Lung (tissue), 12 donors: ENCODE data around the gene PDE6A. TPM values are rescaled to one million over a fixed set of nuclear protein-coding genes. Genes with fewer than 3 reads are reported as not detected.

Experiments
- ATAC-seq: fragments of 200-7000 bp; cut with Tn5 transposase; one replicate; pipeline ENCODE4 v1.9.1; 2020; ENCODE audit warnings: moderate number of reproducible peaks; ENCODE audit not compliant: insufficient read depth, low FRiP score
- DNase-seq, 3 donors: peaks; one replicate each; pipeline ENCODE4 v3.0.0-alpha.2; 2013 to 2017
- H3K27ac ChIP-seq, 2 donors: one replicate each; pipeline ENCODE4 v1.5.1; 2013; ENCODE audit warnings: mild to moderate bottlenecking in 2 of 2, moderate library complexity in 2 of 2, control low read depth in 1 of 2, inconsistent platforms in 1 of 2, low read depth in 1 of 2, low read length in 1 of 2
- H3K27me3 ChIP-seq, 3 donors: one replicate each; pipeline ENCODE4 v1.5.1; 2013; ENCODE audit warnings: low read length in 2 of 3; ENCODE audit not compliant: control insufficient read depth in 3 of 3, insufficient read depth in 3 of 3
- H3K36me3 ChIP-seq, 4 donors: one replicate each; pipeline ENCODE4 v1.5.1; 2013; ENCODE audit warnings: low read length in 4 of 4, mild to moderate bottlenecking in 1 of 4, moderate library complexity in 1 of 4; ENCODE audit not compliant: control insufficient read depth in 4 of 4, insufficient read depth in 4 of 4
- H3K4me1 ChIP-seq, 5 donors: one replicate each; pipeline ENCODE4 v1.5.1; 2013; ENCODE audit warnings: low read length in 5 of 5, mild to moderate bottlenecking in 2 of 5, moderate library complexity in 1 of 5; ENCODE audit not compliant: control insufficient read depth in 5 of 5, insufficient read depth in 5 of 5
- H3K4me3 ChIP-seq: one replicate; pipeline ENCODE4 v1.5.1; 2013; ENCODE audit warnings: mild to moderate bottlenecking, control low read depth, moderate library complexity
- H3K9ac ChIP-seq, 2 donors: one replicate each; pipeline ENCODE4 v1.5.1; 2013; ENCODE audit warnings: low read length in 2 of 2, control low read depth in 1 of 2; ENCODE audit not compliant: insufficient read depth in 1 of 2
- H3K9me3 ChIP-seq, 4 donors: one replicate each; pipeline ENCODE4 v1.5.1; 2013; ENCODE audit warnings: low read length in 3 of 4, mild to moderate bottlenecking in 1 of 4, moderate library complexity in 1 of 4; ENCODE audit not compliant: control insufficient read depth in 4 of 4, insufficient read depth in 3 of 4
- WGBS, 2 donors: extraction: QIAGEN DNeasy Blood & Tissue Kit; methylation state at CpG; one replicate each; pipeline ENCODE4 v1.1.7; 2013; 5-methylcytosine and 5-hydroxymethylcytosine counted together
- polyA plus RNA-seq, 2 donors: library from polyadenylated mRNA; stranded (reverse); fragments of 200-250 nt; gene quantifications; one replicate each; pipeline ENCODE4 v1.2.1, GENCODE V29; 2013
- total RNA-seq, 2 donors: library from RNA; depleted of rRNA in 1 of 2; stranded (reverse); fragments of >200 nt in 1 of 2; gene quantifications; one replicate each; pipeline ENCODE4 v1.2.1, GENCODE V29; 2014 to 2021
- TF ChIP-seq, protein P1 (sequence below): IDR thresholded peaks from 2 replicates; pipeline ENCODE4 v1.5.1; 2012; ENCODE audit warnings: mild to moderate bottlenecking; ENCODE audit errors: control extremely low read depth, extremely low read depth
- donor health status: control.
- donor health status: control.
- donor health status: Bipolar disorder and iron deficiency.
- donor health status: healthy.
- donor health status: DM: yes; HTN: yes; CAD: no.

PDE6A gene
- total and polyA plus RNA-seq, 4 donors: 0.03 to 0.06 (median 0.06) TPM; not detected in 1

DNA sequence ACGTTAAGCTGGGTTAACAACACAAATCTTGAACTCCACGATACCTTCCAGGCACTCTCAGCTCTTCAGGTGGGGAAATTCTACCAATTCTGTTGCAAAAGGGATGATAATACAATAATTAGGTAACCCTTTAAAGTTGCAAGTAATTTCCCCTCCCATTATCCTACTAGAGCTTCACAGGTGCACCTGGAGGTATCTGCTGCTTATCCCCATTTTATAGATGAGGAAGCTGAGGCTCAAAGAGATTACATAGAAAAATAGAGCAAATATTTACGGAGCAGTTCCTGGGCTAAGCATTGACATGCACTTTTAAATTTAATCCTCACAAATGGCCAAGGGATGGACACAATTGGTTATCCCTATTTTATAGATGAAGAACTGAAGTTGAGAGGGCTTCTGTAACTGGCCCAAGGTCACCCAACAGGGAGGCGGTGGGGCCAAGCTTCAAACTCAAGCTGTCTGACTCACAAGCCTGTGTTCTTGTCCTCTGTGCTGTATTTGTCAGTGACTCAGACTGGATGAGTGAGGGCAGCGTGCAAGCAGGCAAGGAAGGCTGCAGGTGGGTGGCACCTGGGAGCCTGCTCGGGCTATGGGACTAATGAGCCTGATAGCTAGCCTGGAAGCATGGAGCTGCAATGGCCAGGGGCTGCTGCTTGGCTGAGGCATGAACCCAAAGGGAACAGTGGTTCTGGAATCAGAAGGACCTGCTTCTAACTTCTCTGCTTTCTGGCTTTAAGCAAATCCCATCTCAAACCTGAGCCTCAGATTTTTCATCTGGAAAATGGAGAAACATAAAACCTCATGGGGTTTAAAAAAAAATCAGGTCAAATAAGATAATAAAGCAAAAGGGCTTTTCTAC, 105.5 kb downstream of the PDE6A start:
- H3K27me3 ChIP-seq: no peaks in the 10 kb centered on the region
- DNase-seq: no peak
- TF ChIP-seq, protein P1, sequence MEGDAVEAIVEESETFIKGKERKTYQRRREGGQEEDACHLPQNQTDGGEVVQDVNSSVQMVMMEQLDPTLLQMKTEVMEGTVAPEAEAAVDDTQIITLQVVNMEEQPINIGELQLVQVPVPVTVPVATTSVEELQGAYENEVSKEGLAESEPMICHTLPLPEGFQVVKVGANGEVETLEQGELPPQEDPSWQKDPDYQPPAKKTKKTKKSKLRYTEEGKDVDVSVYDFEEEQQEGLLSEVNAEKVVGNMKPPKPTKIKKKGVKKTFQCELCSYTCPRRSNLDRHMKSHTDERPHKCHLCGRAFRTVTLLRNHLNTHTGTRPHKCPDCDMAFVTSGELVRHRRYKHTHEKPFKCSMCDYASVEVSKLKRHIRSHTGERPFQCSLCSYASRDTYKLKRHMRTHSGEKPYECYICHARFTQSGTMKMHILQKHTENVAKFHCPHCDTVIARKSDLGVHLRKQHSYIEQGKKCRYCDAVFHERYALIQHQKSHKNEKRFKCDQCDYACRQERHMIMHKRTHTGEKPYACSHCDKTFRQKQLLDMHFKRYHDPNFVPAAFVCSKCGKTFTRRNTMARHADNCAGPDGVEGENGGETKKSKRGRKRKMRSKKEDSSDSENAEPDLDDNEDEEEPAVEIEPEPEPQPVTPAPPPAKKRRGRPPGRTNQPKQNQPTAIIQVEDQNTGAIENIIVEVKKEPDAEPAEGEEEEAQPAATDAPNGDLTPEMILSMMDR: no peak
- H3K4me1 ChIP-seq: peaks cover 0 to 17% (median 6%) of the 10 kb centered on the region in 5 donors
- peak overlapping the region; percentile 73 to 75 for H3K27ac ChIP-seq
- no peak overlapping the region for H3K4me3 ChIP-seq
- WGBS, 2 donors: 91 to 94% methylated on average over 6 of the region's 6 CpGs
- peaks cover 0 to 1% (median 0%) of the 10 kb centered on the region in 4 donors for H3K36me3 ChIP-seq
- ATAC-seq: no peak
- no peaks in the 10 kb centered on the region for H3K9me3 ChIP-seq
- H3K9ac ChIP-seq: no peak overlapping the region

DNA sequence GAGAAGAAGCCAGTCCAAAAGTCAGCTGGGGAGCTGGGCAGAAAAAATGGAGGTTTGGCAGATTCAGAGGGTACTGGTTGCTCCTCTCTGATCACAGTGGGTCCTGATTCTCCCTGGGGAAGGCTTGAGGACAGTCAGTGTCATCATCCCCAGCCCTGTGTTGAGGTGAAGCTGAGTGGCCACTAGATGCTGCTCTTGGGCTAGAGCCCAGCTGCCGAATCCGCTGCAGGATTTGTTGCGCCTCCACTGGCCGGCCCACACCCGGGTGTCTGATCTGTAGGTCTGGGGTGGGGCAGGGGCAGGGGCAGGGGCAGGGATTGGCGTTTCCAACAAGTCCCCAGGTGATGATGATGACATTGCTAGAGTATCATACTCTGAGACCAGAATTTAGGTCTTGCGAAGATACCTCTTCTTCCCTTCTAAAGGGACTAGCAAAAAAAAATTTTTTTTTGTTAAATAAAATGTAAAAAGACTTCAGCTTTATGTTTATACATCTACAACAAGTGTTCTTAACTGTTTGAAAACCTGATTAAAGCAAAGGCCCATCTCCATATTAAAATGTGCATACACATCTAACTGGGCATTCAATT, 106.8 kb downstream of the PDE6A start:
- TF ChIP-seq, protein P1: peak; percentile 77
- ATAC-seq (no peak), DNase-seq (peak; percentile 68 to 76 (median 75))
- WGBS, 2 donors: 37 to 49% methylated on average over 7 of the region's 7 CpGs
- H3K9ac ChIP-seq: no peak overlapping the region
- peaks cover 0 to 17% (median 6%) of the 10 kb centered on the region in 5 donors for H3K4me1 ChIP-seq
- no peaks in the 10 kb centered on the region for H3K27me3 ChIP-seq
- H3K36me3 ChIP-seq: peaks cover 0 to 1% (median 0%) of the 10 kb centered on the region in 4 donors
- no peak overlapping the region for H3K4me3 ChIP-seq
- peak overlapping the region in 1 of 2 donors; percentile 73 for H3K27ac ChIP-seq
- no peaks in the 10 kb centered on the region for H3K9me3 ChIP-seq

DNA sequence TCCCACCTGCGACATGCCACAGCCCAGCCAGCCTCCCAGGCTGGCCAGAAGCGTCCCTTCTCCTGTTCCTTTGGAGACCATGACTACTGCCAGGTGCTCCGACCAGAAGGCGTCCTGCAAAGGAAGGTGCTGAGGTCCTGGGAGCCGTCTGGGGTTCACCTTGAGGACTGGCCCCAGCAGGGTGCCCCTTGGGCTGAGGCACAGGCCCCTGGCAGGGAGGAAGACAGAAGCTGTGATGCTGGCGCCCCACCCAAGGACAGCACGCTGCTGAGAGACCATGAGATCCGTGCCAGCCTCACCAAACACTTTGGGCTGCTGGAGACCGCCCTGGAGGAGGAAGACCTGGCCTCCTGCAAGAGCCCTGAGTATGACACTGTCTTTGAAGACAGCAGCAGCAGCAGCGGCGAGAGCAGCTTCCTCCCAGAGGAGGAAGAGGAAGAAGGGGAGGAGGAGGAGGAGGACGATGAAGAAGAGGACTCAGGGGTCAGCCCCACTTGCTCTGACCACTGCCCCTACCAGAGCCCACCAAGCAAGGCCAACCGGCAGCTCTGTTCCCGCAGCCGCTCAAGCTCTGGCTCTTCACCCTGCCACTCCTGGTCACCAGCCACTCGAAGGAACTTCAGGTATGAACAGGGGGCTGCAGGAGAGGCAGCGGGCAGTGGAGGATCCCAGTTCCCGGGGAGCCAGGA, 108.0 kb downstream of the PDE6A start:
- ATAC-seq: no peak
- no peak for DNase-seq
- no peaks in the 10 kb centered on the region for H3K27me3 ChIP-seq
- TF ChIP-seq, protein P1: no peak
- peaks cover 0 to 1% (median 0%) of the 10 kb centered on the region in 4 donors for H3K36me3 ChIP-seq
- no peak overlapping the region for H3K9ac ChIP-seq
- H3K27ac ChIP-seq: peak overlapping the region in 1 of 2 donors; percentile 14
- no peak overlapping the region for H3K4me3 ChIP-seq
- no peaks in the 10 kb centered on the region for H3K9me3 ChIP-seq
- WGBS, 2 donors: 83% methylated on average over 17 to 18 of the region's 18 CpGs
- peaks cover 0 to 17% (median 6%) of the 10 kb centered on the region in 5 donors for H3K4me1 ChIP-seq
